SK-MEL-5 (cell line): Measurements from ENCODE around the gene GAB1. TPM values are rescaled to one million over a fixed set of nuclear protein-coding genes. Genes with fewer than 3 reads are reported as not detected.
A peak's percentile ranks its signal among the peaks of the same experiment; 100 is the strongest.

Source experiments
- DNase-seq: peaks from one replicate; pipeline ENCODE4 v3.0.0-alpha.2; 2016; ENCODE audit warnings: low read depth, low spot score
- in situ Hi-C: cut with HindIII; loops from 2 replicates; pipeline ENCODE4 v1.10.0; 2016; ENCODE audit warnings: low sequenced_read_pairs, high pct_unique_total_duplicates, low pct_unique_long_range_greater_than_20kb
- total RNA-seq: library from RNA; depleted of rRNA; stranded (reverse); fragments of >200 nt; shearing (Covaris generic); gene quantifications from 2 replicates; pipeline ENCODE4 v1.2.3, GENCODE V29; 2014

Gene GAB1
- total RNA-seq, 1 experiment from 2014 or later = 11.3 TPM

DNA sequence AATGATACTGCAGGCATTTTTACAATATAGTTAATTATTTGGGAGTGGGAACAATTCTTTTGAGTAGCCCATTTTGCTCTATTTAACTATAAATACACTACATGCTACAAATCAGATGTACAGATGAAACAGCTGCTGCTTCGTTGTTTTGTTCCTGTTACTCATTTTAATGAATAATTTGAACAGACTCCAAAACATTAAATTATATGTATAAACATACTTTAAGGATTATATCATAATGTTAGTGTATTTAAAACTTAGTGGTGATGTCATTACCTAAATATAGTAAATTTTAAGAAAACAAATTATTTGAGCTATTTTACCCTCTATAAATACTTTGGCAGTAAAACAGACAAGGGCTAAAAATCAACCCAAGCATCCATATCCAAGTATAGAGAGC lies 60.7 kb downstream of the GAB1 start:
- DNase-seq = no peak

DNA sequence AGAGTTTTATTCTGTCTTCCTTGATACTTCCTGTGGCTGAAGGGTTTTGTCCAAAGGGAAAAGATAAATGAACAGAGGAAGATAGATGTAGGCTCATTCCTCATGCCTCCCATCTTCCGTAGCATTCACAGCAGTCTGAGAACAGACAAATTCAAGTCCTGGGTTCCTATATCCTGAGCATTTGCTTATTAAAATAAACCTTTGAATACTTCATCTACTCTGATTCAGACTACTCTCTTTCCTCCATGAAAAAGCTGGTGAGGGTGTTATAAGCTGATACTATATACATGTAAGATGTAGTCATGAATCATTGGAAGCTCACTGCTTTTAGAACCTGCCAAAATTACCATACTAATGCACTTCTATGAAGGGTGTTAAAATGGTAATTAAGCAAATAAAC lies 61.2 kb downstream of the GAB1 start:
- in situ Hi-C loops = no loop called here
- DNase-seq = no peak

More for the DNA sequence above, 60.7 kb downstream of the GAB1 start:
- in situ Hi-C loops = no loop called here

- DNase-seq = peak; percentile 77
- in situ Hi-C loops = no loop called here
Measured at GRCh38 chr4:143399113-143399949, 62.7 kb downstream of the GAB1 start.

DNA sequence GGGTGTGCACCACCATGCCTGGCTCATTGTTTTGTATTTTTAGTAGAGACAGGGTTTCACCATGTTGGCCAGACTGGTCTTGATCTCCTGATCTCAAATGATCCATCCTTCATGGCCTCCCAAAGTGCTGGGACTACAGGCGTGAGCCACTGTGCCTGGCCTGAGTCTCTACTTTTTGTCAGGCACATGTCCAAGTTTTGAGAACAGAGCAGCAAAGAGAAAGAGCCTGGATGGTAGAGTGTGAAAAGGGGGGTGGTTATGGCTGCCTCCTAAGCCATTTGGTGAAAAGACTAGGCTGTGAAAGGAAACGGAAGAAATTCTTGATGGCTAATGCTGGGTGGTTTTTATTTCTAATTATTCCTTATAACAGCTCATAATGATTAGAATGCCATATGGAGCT lies 63.4 kb downstream of the GAB1 start:
- in situ Hi-C loops = no loop called here
- DNase-seq = no peak

GRCh38 chr4:143402776-143403552 lies 66.3 kb downstream of the GAB1 start:
- DNase-seq = peak; percentile 56
- in situ Hi-C loops = no loop called here

- no peak for DNase-seq
- in situ Hi-C loops = no loop called here
Measured at GRCh38 chr4:143403553-143403820, 66.8 kb downstream of the GAB1 start.

DNA sequence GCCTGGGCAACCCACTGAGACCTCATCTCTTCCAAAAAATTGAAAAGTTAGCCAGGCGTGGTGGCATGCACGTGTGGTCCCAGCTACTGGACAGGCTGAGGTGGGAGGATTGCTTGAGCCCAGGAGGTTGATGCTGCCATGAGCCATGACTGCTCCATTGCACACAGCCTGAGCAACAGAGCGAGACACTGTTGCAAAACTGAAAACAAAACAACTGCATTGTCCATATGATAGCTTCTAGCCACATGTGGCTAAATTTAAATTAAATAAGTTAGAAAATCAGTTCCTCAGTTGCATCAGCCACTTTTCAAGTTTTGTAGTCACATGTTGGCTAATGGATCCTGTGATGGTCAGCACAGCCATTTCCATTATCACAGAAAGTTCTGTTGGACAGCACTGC lies 67.9 kb downstream of the GAB1 start:
- in situ Hi-C loops = no loop called here
- DNase-seq = peak; percentile 47

- in situ Hi-C loops = no loop called here
- no peak for DNase-seq
Measured at GRCh38 chr4:143405075-143405730, 68.5 kb downstream of the GAB1 start.

GRCh38 chr4:143406523-143406922 lies 69.8 kb downstream of the GAB1 start:
- in situ Hi-C loops = no loop called here
- DNase-seq = peak; percentile 17

DNA sequence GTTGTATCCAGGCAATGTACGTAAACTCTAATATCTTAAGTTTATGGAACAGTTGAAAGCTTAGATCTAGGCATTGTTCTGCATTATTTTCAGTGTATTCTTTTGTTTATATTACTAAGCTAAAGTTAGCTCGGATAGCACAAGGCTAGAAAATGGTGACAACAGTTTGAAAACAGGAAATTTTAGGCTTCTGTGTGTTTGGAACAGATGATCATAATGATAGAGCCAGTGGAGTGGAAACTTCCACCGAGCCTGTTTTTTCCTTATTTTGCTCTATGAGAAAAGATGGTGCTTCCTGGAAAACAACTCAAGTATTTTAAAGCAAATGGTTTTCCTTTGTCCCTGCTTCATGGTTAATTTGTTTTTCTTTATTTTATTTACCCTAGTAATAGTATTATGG lies 70.8 kb downstream of the GAB1 start:
- in situ Hi-C loops = no loop called here
- no peak for DNase-seq

GRCh38 chr4:143407888-143408287 lies 71.2 kb downstream of the GAB1 start:
- DNase-seq = no peak
- in situ Hi-C loops = no loop called here

DNA sequence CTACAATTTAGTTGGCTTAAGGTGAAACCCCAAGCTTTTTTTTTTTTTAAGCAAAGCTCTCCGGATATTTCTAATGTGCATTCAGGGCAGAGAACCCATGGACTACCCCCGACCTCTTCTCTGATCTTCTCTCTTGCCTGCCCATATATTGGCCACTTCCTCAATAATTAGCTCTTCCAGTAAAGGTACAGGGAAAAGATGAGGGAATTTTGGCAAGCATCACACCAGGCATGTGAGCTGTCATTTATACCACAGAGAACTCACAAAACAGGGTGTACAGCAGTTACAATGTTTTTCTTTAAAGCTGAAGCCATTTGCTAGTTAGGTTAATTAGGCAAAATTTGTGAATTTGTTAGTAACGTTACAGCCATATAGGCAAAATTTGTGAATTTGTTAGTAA lies 73.3 kb downstream of the GAB1 start:
- in situ Hi-C loops = no loop called here
- no peak for DNase-seq

GRCh38 chr4:143411527-143412419 lies 75.1 kb downstream of the GAB1 start:
- in situ Hi-C loops = no loop called here
- peak; percentile 93 for DNase-seq

GRCh38 chr4:143412420-143412758 lies 75.7 kb downstream of the GAB1 start:
- DNase-seq = no peak
- in situ Hi-C loops = no loop called here

DNA sequence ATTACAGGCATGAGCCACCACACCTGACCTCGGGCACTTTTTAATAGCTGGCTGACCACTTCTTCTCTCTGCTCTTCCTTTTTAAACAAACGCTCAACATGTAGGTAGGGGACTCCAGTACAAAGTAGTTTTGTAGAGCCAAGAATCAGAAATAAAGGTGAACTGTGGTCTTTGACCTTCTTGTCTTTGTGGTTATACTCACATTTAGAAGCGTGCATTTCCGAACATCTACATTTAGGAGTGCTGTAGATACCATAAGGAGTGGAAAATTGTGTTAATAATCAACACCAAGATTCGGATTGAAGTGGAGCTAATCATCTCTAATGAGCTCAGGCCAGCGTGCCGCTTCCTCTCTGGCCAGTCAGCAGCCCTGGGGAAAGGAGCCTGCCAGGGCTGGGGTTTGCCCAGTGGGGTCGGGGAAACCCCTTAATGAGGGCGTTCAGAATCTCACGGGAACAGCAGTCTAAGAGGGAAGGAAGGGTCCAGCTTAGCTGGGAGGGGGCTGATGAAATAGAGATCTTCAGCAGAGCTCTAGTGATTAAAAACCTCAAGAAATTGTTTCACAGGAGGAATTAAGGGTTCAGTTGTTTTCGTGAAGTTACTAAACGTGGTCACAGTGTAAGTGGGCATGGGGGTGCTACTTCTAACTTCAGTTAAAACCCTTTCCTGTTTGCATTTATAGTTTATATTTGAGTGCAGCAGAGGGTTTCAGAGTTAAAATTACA lies 81.2 kb downstream of the GAB1 start:
- in situ Hi-C loops = no loop called here
- DNase-seq = no peak

DNA sequence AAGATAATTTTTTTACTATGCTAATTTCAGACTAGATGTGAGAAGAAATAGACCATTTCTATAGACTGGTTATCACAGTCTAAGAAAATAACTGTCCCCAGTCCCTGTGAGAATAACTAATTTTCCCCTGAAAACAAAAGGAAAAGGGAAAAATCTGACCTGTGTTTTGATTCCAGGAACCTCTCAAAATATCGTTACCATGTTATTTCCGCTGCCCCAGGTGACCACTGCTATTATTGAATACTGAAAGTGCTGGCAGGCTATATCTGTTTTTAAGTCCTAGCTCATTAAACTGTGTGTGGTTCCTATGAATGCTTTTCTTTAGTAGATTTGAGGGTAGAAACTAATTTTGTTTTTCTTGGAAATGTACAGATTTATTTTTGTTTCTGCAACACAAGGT lies 83.6 kb downstream of the GAB1 start:
- DNase-seq = no peak
- in situ Hi-C loops = no loop called here

GRCh38 chr4:143421609-143422008 lies 84.9 kb downstream of the GAB1 start:
- no peak for DNase-seq
- in situ Hi-C loops = no loop called here
